Renal cortex interstitium (tissue), 11 donors: ENCODE results near the gene AGPS. TPM values are rescaled to one million over a fixed set of nuclear protein-coding genes. Genes with fewer than 3 reads are reported as not detected.
"Not testable (repeated sequence)": the region's sequence is repeated elsewhere in the genome, so short reads cannot be mapped to it uniquely, and the experiment has no call there.

Experiments used
- DNase-seq, 11 donors: peaks; one replicate each; pipeline ENCODE4 v3.0.0-alpha.2; 2013; ENCODE audit warnings: low read depth in 9 of 11, low spot score in 4 of 11; ENCODE audit errors: extremely low read depth in 1 of 11
- polyA plus RNA-seq, 3 donors: library from polyadenylated mRNA; unstranded; fragments of 120-200 nt; gene quantifications; one replicate each; pipeline ENCODE4 v1.2.1, GENCODE V29; 2013; ENCODE audit not compliant: insufficient read length in 3 of 3

The AGPS gene
- polyA plus RNA-seq, 3 donors = 43.7 to 50.5 (median 45.2) TPM

DNA sequence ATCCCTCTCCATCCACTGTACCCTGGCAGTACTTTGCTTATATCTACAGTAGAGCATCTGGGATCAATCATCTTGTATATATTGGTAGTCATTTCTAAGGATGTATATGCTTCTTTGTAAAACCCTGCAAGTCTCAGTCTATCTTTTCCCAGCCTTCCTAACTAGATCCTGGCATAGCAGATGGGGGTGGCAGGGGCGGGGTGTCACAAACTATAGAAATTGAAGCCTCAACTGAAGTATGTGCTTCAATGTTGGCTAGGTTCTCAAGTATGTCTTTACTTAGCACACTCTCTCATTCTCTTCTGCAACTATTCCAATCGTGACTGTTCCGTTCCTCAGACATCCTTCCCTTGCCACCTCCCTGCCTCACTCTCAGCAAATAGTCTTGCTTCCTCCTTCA lies 30.1 kb upstream of the AGPS start:
- no peak for DNase-seq

DNA sequence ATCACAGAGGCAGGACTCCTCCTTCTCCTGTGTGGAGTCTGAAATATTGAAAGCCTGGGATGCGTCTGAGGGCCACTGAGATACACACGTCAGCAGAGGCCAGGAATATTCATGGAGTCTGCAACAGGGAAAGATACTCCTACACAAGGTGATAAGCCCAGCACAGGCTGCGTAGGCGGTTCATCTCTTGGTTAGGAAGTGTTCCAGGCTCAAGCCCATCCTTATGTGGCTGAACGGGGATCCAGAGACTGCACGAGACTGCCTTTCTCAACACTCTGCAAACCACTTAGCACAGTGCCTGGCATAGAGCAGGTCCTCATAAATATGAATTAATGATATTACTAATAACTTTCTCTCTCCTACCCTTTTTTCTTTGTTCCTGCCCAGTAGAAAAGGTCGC lies 29.2 kb upstream of the AGPS start:
- no peak for DNase-seq

DNA sequence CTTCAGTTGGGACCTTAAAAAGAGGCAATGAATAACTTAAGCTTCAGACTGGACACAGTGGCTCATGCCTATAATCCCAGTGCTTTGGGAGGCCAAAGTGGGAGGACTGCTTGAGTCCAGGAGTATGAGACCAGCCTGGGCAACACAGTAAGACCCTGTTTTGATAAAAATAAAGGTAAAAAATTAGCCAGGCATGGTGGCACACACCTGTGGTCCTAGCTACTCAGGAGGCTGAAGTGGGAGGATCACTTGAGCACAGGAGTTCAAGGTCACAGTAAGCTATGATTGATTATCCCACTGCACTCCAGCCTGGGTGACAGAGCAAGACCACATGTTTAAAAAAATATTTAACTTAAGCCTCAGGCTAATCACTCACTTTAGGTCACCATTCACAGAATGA lies 26.8 kb upstream of the AGPS start:
- DNase-seq = not testable (repeated sequence)

DNA sequence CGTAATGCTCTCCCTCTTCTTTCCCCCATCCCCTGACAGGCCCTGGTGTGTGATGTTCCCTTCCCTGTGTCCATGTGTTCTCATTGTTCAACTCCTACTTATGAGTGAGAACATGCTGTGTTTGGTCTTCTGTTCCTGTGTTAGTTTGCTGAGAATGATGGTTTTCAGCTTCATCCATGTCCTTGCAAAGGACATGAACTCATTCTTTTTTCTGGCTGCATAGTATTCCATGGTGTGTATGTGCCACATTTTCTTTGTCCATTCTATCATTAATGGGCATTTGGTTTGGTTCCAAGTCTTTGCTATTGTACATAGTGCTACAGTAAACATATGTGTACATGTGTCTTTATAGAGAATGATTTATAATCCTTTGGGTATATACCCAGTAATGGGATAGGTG lies 24.6 kb upstream of the AGPS start:
- not testable (repeated sequence) for DNase-seq

DNA sequence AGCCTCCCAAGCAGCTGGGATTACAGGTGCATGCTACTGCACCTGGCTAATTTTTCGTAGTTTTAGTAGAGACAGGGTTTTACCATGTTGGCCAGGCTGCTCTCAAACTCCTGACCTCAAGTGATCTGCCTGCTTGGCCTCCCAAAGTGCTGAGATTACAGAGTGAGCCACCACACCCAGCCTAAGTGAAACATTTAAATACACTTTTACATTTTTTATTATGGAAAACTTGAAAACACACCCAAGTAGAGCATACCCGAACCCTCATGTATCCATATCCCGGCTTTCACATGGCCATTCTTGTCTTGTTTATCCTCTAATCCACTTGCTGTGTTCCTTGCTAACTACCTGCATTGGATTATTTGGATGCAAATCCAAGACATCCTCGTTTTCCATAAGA lies 13.2 kb upstream of the AGPS start:
- no peak for DNase-seq

DNA sequence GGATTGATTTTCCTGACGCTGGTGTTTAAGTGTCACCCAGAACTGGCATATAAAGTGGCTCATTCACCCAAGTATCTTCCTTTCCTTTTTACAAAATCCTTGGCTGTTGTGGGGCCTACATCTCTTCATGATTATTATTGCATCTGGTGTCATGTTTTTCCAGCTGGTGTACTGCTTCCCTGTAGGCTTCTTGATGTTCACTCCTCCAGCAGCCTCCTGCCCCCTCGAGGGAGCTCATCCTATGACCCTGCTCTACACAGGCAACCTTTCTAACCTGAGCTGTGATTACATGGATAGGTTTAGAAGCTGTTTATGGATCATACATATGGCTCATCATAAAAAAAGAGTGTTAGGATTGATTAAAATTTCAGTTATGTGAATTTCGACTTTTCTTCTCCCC lies 12.4 kb upstream of the AGPS start:
- DNase-seq = no peak

DNA sequence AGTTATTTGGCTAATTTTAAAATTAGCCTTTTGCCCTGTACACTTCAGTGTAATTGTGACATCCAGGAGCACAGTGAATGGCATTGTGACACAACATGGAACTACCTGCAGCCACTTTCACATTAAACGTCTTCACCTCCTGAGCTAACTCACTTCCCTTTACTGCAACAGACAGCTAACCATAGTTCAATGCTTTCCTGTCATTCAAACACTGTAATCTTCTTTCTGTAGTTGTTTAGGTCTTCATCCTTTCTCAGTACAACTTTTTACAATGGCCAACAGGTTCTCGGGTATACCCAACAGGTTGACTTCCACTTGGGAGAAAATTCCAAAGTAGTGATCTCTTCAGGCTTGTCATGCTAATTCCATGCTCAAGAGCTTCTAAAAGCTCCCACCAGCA lies 8.6 kb upstream of the AGPS start:
- no peak for DNase-seq

DNA sequence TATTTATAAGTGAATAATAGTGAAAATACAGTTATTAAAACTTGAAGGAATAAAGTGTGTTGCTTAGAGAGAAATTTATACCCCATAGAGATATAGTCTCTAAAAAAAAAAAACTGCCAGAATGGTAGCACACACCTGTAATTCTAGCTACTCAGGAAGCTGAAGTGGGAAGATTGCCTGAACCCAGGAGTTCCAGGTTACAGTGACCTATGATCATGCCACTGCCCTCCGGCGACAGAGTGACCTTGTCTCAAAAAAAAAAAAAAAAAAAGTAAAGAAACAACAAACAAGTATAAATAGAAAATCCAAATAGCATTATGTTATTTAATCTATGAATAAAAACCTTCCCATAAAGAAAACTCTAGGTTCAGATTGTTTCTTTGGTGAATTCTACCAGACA lies 7.4 kb upstream of the AGPS start:
- DNase-seq = no peak

DNA sequence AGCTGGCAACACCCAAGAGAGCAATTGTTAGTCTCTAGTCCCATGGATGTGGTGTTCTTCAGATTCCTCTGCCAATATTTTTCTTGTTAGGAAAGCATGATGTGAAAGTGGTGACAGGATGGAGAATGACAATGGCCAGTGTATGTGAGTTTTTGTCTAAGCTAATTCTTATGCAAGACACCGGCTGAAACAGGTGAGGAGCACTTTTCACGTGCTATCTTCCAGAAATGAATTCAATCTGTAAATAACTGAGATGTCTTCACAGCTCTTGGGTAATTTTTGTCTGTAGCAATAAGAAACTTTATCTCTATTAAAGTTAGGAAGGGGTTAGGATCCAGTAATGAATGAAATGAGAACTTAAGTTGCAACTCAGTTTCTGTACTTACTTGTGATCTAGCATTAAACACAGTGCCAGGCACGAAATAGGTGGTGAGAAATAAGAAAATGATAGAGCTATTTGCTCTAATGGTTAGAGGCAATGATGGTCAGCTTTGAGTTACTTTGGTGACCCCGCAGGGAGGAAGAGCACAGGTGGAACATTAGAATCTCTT lies 676 bp upstream of the AGPS start:
- DNase-seq = no peak

DNA sequence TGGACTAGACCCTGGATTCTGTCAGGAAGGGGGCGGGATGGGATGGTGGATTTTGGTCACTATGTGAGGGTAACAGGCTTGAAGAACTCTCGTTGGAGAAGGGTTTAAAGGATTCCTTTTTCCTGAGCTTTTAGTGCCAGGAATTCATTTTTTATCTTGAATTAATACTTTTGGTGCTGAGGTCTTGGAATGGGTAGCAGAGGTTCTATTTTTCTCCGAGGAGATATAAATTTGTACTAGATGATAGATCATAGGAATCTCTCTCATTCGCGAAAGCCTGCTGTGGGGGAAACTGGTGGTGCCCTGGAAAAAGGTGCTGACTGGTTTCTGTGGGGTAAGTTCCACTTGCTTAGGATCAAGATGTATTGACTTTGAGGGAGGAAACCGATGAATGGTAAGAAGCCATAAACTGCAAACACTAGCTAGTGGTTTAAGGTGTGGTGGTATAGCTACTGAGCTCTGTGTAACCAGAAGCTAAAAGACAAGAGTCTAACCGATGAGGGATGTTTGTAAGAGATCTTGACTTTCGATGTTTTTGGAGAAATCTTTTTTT lies 706 bp downstream of the AGPS start:
- no peak for DNase-seq

DNA sequence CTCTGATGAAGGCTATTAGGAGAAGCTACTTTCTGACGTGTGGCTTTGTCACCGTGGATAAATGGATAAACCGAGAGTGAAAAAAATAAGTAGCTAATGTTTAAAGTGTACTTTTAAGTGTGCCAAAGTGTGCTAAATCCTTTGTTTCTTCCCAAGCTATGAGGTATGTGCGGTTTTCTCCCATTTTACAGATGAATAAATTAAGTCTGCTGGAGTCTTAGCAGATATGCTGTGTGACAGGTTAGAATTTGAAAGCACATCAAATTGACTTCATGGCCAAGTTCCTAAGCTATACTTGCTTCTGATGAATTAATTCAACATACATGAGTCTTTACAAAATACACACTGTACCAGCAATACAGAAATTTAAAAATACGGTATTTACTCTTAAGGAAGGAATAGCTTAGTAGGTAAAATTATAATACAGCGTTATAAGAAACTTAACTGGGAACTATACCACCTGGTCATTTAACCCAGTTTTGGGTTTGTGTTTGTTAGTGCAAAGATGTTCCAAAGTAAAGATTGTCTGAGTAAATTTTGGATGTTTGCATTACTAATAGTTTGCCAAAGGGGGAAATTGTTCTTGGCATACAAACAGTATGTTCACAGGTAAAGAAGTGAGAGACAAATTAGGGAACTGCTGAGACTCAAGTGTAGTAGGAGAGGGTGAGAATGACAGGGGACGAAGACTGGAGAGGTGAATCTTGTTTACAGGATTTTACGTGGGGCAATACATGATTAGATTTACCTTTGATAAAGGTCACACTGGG lies 1.4 kb downstream of the AGPS start:
- DNase-seq = no peak

DNA sequence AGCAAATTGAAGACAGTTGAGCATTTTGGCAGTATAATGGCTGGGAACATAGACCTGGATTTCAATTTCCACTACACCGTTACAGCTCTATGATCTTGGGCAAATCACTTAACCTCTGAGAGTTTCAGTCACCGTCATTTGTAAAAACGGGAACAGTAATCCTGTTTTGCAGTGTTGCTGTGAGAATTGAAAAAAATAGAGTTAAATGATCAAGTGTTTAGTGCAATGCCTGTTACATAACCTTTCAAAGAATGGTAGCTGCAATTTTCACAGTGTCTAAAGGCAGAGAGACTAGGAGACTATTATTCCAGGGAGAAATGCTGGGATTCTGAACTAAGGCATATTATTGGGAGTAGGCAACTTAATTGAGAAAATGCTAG lies 2.0 kb downstream of the AGPS start:
- no peak for DNase-seq

DNA sequence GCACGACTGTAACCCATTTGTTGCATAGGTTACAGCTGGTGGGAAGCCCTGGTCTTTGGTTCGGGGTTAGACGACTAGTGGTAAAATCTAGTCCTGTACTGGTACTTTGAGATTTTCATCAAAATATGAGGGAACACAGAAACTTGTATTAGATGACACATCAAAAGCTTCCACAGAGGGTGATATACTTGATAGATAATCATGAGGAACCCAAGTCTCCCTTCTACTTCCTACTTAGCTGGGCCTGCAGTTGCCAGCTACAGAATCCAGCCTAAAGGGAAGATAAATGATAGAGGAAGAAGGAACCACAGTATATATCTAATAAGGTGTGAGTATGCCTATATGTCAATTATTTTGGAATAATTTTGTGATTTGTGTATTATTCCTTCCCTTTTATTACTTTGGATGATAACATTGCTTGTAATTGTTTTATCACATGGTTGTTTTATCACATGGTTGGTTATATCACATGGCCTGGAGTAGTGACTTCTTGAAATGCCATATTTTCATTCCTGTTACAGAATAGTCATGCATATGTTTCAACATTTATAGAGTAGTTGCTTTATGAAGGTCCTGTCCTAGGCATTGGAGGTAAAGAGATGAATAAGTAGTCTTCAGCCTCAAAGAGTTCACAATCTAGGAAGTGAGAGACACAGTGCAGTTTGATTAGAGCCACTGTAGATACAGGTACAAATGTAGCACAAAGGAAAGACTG lies 2.9 kb downstream of the AGPS start:
- no peak for DNase-seq

DNA sequence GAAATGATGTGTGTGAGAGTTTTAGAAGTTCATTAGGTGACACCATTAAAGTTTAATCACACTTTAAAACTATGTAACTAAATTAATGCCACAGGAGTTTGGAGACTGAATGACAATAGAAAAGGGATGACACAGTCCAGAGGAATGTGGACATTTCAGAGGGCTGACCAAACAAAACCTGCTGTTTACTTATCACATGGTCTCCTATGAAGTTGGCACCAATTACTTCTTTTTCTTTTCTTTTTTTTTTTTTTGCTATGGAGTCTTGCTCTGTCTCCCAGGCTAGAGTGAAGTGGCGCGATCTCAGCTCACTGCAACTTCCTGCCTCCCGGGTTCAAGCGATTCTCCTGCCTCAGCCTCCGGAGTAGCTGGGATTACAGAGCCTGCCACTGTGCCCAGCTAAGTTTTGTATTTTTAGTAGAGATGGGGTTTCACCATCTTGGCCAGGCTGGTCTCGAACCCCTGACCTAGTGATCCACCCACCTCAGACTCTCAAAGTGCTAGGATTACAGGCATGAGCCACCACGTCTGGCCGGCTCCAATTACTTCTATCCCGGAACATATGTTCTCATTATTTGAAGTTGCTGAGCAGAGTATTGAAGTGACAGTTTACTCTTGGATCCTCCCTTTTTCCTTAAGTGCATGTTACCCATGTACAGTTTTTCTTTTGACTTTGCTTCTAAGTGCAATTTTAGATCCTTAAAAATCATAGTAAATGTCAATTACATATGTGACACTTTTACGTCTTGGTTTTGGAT lies 4.3 kb downstream of the AGPS start:
- DNase-seq = peak in 1 of 11 donors; percentile 25

DNA sequence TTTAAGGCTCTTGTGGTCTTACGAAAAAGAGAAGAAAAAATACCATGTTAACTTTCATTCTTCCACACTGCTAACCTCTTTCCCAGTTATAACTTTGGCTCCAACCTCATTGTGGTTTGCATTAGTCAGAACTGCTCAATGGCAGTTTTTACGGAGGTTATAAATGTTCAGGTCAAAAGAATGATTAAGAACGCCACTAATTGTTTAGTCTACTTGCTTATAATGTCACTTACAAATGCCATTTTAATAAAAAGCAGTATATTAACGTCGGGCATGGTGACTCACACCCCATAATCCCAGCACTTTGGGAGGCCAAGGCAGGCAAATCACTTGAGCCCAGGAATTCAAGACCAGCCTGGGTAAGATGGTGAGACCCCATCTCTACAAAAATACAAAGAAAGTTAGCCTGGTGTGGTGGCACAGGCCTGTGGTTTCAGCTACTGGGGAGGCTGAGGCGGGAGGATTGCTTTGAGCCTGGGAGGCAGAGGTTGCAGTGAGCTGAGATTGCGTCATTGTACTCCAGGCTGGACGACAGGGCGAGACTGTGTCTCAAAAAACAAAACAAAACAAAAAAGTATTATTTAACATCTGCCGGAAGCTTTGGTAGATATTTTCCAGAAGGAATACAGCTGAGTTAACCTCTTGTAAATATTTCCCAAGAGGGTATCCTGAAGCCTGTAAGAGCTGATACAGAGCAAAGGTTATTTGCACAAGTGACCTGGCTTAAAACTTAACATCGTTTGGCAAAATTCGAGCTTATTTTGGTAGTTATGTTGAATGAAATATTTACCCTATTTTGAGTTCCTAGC lies 5.1 kb downstream of the AGPS start:
- peak in 2 of 11 donors; percentile 20 to 32 for DNase-seq

DNA sequence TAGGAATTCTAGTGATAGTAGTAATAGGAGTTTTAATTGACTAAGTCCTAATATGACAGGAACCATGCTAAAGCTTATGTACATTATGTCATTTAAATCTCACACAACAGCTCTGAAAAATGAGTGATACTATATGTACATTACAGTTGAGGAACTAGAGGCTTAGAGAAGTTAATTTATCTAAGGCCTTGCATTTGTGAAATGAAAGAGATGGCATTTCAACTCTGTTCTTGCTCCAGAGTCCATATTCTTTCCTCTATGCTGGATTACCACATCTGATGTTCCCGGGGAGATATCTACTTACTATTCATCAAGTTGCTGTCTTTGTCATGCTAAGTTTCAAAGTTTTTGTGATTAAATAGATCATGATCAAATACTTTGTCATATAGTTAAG lies 5.7 kb downstream of the AGPS start:
- DNase-seq = no peak

DNA sequence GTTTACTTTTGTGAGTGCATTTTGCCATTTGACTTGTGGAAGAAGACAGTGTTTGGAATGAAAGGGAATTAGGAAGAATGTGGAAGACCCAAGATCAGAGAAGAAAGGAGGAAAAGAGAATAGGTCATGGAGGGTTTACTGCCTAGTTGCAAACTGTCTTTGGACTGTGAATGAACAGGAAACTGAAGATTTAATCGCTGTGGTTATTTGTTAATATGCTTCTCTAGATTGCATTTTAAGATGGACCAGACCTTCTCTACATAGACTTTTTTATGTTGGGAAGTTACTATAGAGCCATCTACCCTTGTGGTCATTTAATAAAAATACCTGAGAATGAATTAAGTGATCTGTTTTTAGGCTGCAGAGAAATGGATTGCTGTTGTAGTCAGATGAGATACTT lies 6.2 kb downstream of the AGPS start:
- no peak for DNase-seq

DNA sequence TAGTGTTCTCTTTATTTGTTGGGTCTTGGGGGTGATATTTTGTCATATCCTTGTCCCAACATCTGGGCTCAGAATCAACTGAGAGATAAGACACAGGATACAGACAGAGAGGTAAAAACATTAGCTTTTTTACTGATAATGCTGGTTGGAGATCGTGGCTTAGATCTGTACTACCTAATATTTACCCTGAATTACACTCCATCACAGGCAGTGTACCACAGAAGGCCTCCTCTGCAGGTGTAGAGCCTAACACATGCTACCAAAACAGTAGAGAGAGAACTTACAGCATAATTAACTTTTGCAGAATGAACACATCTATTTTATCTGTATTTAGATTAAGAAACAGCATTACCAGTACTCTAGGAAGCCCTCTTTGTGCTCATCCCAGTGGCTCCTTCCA lies 6.8 kb downstream of the AGPS start:
- no peak for DNase-seq
